ENCODE results near the gene WDR47. TPM values are rescaled to one million over a fixed set of nuclear protein-coding genes. Genes with fewer than 3 reads are reported as not detected.

Gene WDR47
- total and polyA plus RNA-seq, 10 of the 15 experiments (the other 5 are each of a cell fraction or from before 2014, with no cell fraction given) = 2.4 to 9.7 (median 5.9) TPM

DNA sequence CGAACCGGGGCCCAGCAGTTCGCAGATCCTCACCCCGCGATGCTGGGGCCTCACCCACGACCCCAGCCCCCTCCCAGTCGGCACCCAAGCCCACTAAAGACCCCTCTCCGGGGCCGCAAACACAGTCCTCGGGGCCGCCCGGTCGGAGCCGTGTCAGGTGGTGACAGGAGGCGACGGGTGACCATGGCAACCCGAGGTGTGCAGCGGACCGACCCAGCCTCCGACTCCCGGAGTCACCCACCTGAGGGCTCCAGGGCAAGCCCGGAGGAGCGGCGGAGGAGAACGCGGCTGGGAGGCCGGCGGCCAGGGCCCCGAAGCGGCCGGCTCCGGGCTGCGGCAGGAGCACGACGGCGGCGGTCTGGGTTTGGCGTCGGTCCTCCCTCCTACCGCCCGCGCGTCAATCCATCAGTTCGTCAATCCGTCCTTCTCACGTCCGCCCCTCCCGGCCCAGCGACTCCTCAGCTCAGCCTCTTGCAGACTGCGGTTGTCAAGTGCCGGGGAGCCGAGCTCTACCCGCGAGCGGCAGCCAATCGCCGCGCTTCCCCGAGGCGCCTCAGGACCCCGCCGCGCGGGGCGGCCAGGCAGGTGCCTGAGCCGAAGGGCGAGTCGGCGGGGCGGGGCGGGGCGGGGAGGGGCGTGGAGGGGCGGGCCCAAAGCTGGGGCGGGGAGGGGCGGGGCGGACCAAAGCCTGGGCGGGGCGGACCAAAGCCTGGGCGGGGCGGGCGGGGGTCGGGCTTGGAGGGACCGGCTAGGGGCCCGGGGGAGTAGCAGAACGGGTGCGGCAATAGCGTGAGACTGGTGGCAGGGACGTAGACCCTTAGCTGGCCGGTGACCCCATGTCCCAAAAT is at the start of gene WDR47 (continued):
- TF ChIP-seq USF1 (IDR thresholded peaks at IDR 0.05; ENCODE audit: borderline replicate concordance, extremely low read length, insufficient read depth, low read depth, low read length) (peak; percentile 18), TCF12 (IDR thresholded peaks at IDR 0.05; ENCODE audit: low read depth, low read length) (peak; percentile 80; the same call in 1 of the 2 replicates), YY1 (IDR thresholded peaks at IDR 0.05; ENCODE audit: low read depth, low read length) (no peak), MEF2A (IDR thresholded peaks at IDR 0.05; ENCODE audit: insufficient read depth, low read depth, low read length) (peak; percentile 44; the same call in 1 of the 2 replicates), CHD4 (IDR thresholded peaks at IDR 0.05) (no peak), WRNIP1 (IDR thresholded peaks at IDR 0.05; ENCODE audit: borderline replicate concordance, low read depth, low read length) (no peak), KDM1A (IDR thresholded peaks at IDR 0.05; ENCODE audit: borderline replicate concordance) (no peak), MTA2 (IDR thresholded peaks at IDR 0.05; ENCODE audit: low read depth) (no peak), MXI1 (IDR thresholded peaks at IDR 0.05; ENCODE audit: low read depth, low read length) (peak; percentile 73), USF2 (IDR thresholded peaks at IDR 0.05; ENCODE audit: borderline replicate concordance, low read depth, low read length) (no peak), CBFB (IDR thresholded peaks at IDR 0.05; ENCODE audit: low read depth) (peak; percentile 68), CBX3 (IDR thresholded peaks at IDR 0.05; ENCODE audit: borderline replicate concordance, low read depth) (no peak), BMI1 (IDR thresholded peaks at IDR 0.05; ENCODE audit: borderline replicate concordance) (peak; percentile 78), BRCA1 (IDR thresholded peaks at IDR 0.05; ENCODE audit: low read depth, low read length) (no peak), ZNF217 (IDR thresholded peaks at IDR 0.05) (no peak), ZNF384 (IDR thresholded peaks at IDR 0.05; ENCODE audit: borderline replicate concordance, low read depth, low read length) (no peak), POLR2AphosphoS5 (IDR thresholded peaks at IDR 0.05; ENCODE audit: low read length) (peak; percentile 97), POLR2AphosphoS2 (IDR thresholded peaks at IDR 0.05; ENCODE audit: low read depth, low read length) (peak; percentile 90; the same call in 1 of the 2 replicates), TBL1XR1 (IDR thresholded peaks at IDR 0.05; ENCODE audit: low read depth, low read length) (no peak)
- TF ChIP-seq, protein P1, sequence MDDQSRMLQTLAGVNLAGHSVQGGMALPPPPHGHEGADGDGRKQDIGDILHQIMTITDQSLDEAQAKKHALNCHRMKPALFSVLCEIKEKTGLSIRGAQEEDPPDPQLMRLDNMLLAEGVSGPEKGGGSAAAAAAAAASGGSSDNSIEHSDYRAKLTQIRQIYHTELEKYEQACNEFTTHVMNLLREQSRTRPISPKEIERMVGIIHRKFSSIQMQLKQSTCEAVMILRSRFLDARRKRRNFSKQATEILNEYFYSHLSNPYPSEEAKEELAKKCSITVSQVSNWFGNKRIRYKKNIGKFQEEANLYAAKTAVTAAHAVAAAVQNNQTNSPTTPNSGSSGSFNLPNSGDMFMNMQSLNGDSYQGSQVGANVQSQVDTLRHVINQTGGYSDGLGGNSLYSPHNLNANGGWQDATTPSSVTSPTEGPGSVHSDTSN (IDR thresholded peaks at IDR 0.05; ENCODE audit: insufficient replicate concordance, low read depth, low read length) = peak; percentile 82
- TF ChIP-seq, protein P2, sequence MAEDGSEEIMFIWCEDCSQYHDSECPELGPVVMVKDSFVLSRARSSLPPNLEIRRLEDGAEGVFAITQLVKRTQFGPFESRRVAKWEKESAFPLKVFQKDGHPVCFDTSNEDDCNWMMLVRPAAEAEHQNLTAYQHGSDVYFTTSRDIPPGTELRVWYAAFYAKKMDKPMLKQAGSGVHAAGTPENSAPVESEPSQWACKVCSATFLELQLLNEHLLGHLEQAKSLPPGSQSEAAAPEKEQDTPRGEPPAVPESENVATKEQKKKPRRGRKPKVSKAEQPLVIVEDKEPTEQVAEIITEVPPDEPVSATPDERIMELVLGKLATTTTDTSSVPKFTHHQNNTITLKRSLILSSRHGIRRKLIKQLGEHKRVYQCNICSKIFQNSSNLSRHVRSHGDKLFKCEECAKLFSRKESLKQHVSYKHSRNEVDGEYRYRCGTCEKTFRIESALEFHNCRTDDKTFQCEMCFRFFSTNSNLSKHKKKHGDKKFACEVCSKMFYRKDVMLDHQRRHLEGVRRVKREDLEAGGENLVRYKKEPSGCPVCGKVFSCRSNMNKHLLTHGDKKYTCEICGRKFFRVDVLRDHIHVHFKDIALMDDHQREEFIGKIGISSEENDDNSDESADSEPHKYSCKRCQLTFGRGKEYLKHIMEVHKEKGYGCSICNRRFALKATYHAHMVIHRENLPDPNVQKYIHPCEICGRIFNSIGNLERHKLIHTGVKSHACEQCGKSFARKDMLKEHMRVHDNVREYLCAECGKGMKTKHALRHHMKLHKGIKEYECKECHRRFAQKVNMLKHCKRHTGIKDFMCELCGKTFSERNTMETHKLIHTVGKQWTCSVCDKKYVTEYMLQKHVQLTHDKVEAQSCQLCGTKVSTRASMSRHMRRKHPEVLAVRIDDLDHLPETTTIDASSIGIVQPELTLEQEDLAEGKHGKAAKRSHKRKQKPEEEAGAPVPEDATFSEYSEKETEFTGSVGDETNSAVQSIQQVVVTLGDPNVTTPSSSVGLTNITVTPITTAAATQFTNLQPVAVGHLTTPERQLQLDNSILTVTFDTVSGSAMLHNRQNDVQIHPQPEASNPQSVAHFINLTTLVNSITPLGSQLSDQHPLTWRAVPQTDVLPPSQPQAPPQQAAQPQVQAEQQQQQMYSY (CRISPR knock-in tag; IDR thresholded peaks at IDR 0.05) = no peak
- TF ChIP-seq, protein P3, sequence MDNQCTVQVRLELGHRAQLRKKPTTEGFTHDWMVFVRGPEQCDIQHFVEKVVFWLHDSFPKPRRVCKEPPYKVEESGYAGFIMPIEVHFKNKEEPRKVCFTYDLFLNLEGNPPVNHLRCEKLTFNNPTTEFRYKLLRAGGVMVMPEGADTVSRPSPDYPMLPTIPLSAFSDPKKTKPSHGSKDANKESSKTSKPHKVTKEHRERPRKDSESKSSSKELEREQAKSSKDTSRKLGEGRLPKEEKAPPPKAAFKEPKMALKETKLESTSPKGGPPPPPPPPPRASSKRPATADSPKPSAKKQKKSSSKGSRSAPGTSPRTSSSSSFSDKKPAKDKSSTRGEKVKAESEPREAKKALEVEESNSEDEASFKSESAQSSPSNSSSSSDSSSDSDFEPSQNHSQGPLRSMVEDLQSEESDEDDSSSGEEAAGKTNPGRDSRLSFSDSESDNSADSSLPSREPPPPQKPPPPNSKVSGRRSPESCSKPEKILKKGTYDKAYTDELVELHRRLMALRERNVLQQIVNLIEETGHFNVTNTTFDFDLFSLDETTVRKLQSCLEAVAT (IDR thresholded peaks at IDR 0.05) = peak; percentile 99
